ENCODE results near the gene RAMP3.

The RAMP3 gene

GRCh38 chr7:45178241-45179225, 20.9 kb downstream of the RAMP3 start:
- no peak for TF ChIP-seq SIN3A (IDR thresholded peaks at IDR 0.05; ENCODE audit: borderline replicate concordance, insufficient read depth, low read length)
- TF ChIP-seq FOXP2 (optimal IDR thresholded peaks at IDR 0.05; ENCODE audit: borderline replicate concordance, extremely low read depth, extremely low read length, insufficient read depth): no peak
- no peak for TF ChIP-seq POLR2AphosphoS5 (IDR thresholded peaks at IDR 0.05; ENCODE audit: low read depth, low read length)
- TF ChIP-seq TAF1 (IDR thresholded peaks at IDR 0.05; ENCODE audit: borderline replicate concordance, insufficient read depth, low read length): no peak
- no peak for TF ChIP-seq REST (IDR thresholded peaks at IDR 0.05; ENCODE audit: insufficient read depth in 1 of 2, low read depth in 2 of 2, low read length in 2 of 2)

- no peak for TF ChIP-seq REST (IDR thresholded peaks at IDR 0.05; ENCODE audit: insufficient read depth in 1 of 2, low read depth in 2 of 2, low read length in 2 of 2)
- TF ChIP-seq SIN3A (IDR thresholded peaks at IDR 0.05; ENCODE audit: borderline replicate concordance, insufficient read depth, low read length): no peak
- TF ChIP-seq TAF1 (IDR thresholded peaks at IDR 0.05; ENCODE audit: borderline replicate concordance, insufficient read depth, low read length): no peak
- TF ChIP-seq POLR2AphosphoS5 (IDR thresholded peaks at IDR 0.05; ENCODE audit: low read depth, low read length): no peak
- TF ChIP-seq FOXP2 (optimal IDR thresholded peaks at IDR 0.05; ENCODE audit: borderline replicate concordance, extremely low read depth, extremely low read length, insufficient read depth): no peak
Observed at GRCh38 chr7:45179666-45180065, 22.1 kb downstream of the RAMP3 start.

- TF ChIP-seq REST (IDR thresholded peaks at IDR 0.05; ENCODE audit: insufficient read depth in 1 of 2, low read depth in 2 of 2, low read length in 2 of 2): no peak
- TF ChIP-seq POLR2AphosphoS5 (IDR thresholded peaks at IDR 0.05; ENCODE audit: low read depth, low read length): no peak
- no peak for TF ChIP-seq SIN3A (IDR thresholded peaks at IDR 0.05; ENCODE audit: borderline replicate concordance, insufficient read depth, low read length)
- TF ChIP-seq FOXP2 (optimal IDR thresholded peaks at IDR 0.05; ENCODE audit: borderline replicate concordance, extremely low read depth, extremely low read length, insufficient read depth): no peak
- no peak for TF ChIP-seq TAF1 (IDR thresholded peaks at IDR 0.05; ENCODE audit: borderline replicate concordance, insufficient read depth, low read length)
Observed at GRCh38 chr7:45180084-45180986, 22.7 kb downstream of the RAMP3 start.

- TF ChIP-seq FOXP2 (optimal IDR thresholded peaks at IDR 0.05; ENCODE audit: borderline replicate concordance, extremely low read depth, extremely low read length, insufficient read depth): no peak
- no peak for TF ChIP-seq SIN3A (IDR thresholded peaks at IDR 0.05; ENCODE audit: borderline replicate concordance, insufficient read depth, low read length)
- TF ChIP-seq REST (IDR thresholded peaks at IDR 0.05; ENCODE audit: insufficient read depth in 1 of 2, low read depth in 2 of 2, low read length in 2 of 2): no peak
- no peak for TF ChIP-seq TAF1 (IDR thresholded peaks at IDR 0.05; ENCODE audit: borderline replicate concordance, insufficient read depth, low read length)
- no peak for TF ChIP-seq POLR2AphosphoS5 (IDR thresholded peaks at IDR 0.05; ENCODE audit: low read depth, low read length)
Observed at GRCh38 chr7:45181286-45181960, 23.8 kb downstream of the RAMP3 start.

All from PFSK-1 (cell line).